Right ventricle myocardium inferior (tissue), 1 donor: ENCODE measurements around the gene BCL6B. TPM values are rescaled to one million over a fixed set of nuclear protein-coding genes. Genes with fewer than 3 reads are reported as not detected.
A peak's percentile ranks its signal among the peaks of the same experiment; 100 is the strongest.
"Not testable (repeated sequence)": the region's sequence is repeated elsewhere in the genome, so short reads cannot be mapped to it uniquely, and the experiment has no call there.

Experiments used
- ATAC-seq: fragments of 200-7000 bp; cut with Tn5 transposase; one replicate; pipeline ENCODE4 v1.9.1; 2020; ENCODE audit warnings: mild to moderate bottlenecking, moderate library complexity
- DNase-seq: peaks from one replicate; pipeline ENCODE4 v3.0.0; 2021; ENCODE audit errors: missing footprints
- intact Hi-C: fragments of 100-400 bp; cut with DNase I; formaldehyde crosslinking; loops from one replicate; pipeline ENCODE4 v1.11.0; 2022
- total RNA-seq: library from RNA; stranded (reverse); fragmentation: NEBNext Ultra II Directional; extraction: Animal tissue kit (Norgen Biotek cat#: 25700); gene quantifications from one replicate; pipeline ENCODE4 v1.2.1, GENCODE V29; 2021
- donor health status: DM: no; HTN: yes; CAD: no; lungs with severe emphysema.

Gene BCL6B
- total RNA-seq, 1 donor from 2014 or later = 14.0 TPM

DNA sequence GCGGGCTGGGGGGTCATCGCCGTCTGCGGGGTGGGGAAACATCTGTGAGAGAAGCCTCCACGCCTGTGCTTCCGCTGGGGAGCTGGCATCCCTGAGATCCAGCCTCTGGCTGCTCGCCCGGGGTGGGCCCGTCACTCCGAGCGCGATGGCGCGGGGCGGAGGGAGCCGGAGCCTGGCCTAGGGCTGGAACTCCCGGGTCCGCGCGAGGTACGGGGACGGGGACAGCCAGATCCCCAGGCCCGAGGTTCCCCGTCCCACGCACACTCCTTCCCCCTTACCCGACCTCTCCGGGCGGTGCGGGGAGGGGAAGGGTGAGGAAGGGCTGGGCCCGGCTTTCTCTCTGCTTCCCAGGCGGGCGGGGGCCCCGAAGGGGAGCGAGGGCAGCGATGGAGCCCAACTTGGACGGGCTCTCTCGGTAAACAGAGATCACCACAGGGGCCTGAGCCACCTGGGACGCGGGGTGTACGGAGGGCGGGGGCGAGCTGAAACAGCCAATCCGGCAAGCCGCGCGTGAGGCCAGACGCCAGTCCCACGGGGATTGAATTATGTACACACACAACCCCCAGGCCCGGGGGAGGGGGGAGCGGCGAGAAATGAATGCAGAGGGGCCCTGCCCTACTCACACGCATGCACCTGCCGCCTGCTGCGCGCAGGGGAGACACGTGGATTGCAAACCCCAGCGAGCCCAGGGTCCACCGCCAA is 20.8 kb downstream of the BCL6B start, which contains the start of gene SLC16A11:
Gene SLC16A11 (minus strand): TSS at position 596 of the 702 bp plus-strand sequence. CDS start 579 bp downstream, at position 17.
- peak; percentile 55 for ATAC-seq
- intact Hi-C loops = no loop called here
- peak; percentile 75 for DNase-seq

DNA sequence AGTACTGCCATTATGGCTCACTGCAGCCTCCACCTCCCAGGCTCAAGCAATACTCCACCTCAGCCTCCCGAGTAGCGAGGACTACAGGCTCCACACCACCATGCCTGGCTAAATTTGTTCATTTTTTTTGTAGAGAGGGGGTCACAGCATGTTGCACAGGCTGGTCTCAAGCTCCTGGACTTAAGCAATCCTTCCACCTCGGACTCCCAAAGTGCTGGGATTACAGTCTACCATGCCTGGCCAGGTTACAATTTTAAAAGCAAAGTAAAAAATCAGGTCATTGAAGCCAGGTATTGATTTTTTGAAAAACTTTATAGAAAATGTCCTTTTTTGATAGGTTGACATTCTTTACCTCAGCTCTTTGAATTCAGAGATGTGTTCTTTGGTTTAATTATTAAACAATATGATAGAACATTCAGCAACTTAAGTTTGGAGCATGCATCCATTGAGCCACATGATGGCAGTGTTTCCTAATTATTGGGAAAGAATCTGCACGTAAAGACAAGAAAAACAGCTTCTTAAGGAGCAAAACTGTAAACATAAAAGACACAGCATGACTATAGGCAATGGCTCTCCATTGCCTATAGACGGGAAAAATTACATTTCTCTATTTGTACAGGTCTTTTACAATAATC is 22.8 kb downstream of the BCL6B start:
- intact Hi-C loops = loop anchor here (1.0 to 2.0 kb wide), 2 partner anchors 91 to 131 kb away; no protein-coding TSS in a partner anchor
- peak; percentile 48 for ATAC-seq

DNA sequence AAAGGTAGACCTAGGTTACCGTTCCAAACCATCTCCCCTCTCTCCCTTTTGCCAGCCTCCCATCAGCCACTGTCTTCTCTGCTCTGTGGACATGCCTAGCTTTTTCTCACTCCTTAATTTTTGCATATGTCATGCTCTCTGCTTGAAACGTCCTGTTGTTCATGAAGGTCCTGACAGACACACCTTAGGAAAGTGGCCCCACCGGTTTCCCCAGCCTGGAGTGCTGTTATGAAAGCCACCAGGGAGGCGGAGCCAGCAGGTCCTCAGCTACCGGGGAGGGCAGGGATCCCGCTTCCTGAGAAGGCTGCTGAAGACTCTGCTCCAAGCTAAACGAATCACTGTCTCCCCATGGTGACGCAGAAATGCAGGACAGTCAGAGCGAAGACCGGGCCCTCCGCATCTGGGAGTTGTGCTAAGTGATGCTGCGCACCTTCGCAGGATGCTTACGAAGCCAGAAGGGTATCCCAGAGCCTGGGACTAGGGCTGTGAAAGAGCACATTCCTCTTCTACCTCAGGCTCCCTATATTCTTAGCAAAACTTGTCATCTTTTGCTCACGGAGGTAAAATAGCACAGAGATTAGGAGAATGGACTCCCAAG is 23.4 kb downstream of the BCL6B start:
- DNase-seq (no peak), ATAC-seq (no peak)
- intact Hi-C loops = loop anchor here (1.0 to 2.0 kb wide), 2 partner anchors 90 to 131 kb away; no protein-coding TSS in a partner anchor

More for the DNA sequence above, 22.8 kb downstream of the BCL6B start:
- no peak for DNase-seq

DNA sequence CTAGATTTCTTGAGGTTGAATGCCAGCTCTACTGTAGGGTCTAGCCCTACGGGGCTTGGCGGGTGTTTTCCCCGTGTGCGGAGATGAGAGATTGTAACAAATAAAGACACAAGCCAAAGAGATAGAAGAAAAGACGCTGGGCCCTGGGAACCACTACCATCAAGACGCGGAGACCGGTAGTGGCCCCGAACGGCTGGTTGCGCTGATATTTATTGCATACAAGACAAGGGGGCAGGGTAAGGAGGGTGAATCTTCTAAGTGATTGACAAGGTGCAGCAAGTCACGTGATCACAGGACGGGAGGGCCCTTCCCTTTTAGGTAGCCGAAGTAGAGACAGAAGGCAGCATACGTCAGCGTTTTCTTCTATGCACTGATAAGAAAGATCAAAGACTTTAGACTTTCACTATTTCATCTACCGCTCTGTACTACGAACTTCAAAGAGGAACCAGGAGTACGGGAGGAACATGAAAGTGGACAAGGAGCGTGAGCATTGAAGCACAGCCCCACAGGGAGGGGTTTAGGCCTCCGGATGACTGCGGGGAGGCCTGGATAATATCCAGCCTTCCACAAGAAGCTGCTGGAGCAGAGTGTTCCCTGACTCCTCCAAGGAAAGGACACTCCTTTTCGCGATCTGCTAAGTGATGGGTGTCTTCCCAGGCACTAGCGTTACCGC is 24.0 kb downstream of the BCL6B start:
- DNase-seq, ATAC-seq: not testable (repeated sequence)
- intact Hi-C loops = loop anchor here (1.0 to 2.0 kb wide), 2 partner anchors 89 to 130 kb away; no protein-coding TSS in a partner anchor

DNA sequence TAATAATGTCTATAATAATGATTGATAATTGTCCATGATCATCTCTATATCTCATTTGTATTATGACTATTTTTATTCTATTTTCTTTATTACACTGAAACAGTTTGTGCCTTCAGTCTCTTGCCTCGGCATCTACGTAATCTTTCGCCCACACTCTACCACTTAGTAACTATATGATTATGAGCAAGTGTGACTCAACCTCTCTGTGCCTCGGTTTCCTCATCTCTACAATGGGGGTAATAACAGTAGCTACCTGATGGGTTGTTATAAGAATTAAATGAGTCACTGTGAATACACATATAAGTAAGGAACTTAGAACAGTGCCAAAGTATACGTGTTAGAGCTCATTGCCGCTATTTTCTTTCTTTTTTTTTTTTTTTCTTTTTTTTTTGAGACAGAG is 24.7 kb downstream of the BCL6B start:
- DNase-seq (no peak), ATAC-seq (no peak)
- intact Hi-C loops = loop anchor here (2.0 kb wide), 1 partner anchor 129 kb away; no protein-coding TSS in a partner anchor

DNA sequence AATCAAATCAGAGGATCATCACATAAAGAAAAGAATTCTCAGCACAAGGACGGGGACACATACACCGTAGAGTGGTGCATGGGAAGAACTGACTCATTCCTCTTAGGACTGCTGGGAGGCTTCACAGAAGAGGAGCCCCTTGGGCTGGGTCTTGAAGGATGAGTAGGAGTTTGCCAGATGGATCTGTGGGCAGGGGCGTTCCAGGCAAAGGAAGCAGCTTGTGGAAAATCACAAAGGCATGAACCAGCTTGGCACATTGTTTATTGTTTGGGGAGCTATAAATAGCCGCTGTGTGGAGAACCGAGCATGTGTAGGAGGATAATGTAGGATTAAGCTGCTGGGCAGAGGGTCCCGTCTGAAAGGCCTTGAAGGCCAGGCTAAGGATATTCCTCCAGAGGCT is 26.1 kb downstream of the BCL6B start:
- ATAC-seq = no peak
- intact Hi-C loops = no loop called here
- DNase-seq = no peak

DNA sequence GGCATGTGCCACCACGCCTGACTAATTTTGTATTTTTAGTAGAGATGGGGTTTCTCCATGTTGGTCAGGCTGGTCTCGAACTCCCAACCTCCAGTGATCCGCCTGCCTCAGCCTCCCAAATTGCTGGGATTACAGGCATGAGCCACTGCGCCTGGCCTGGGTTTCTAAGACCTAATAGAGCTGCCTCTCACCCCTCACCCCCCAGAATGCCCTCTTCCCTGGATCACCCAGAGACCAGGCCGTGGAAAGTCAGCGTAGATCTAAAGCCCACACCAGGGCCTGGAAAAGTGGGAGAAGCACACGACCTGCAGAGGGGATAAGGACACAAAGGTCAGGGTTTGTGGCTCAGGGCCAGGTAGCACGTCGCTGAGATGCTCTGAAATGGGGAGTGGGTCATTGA is 27.7 kb downstream of the BCL6B start:
- ATAC-seq, intact Hi-C loops, DNase-seq: not testable (repeated sequence)

DNA sequence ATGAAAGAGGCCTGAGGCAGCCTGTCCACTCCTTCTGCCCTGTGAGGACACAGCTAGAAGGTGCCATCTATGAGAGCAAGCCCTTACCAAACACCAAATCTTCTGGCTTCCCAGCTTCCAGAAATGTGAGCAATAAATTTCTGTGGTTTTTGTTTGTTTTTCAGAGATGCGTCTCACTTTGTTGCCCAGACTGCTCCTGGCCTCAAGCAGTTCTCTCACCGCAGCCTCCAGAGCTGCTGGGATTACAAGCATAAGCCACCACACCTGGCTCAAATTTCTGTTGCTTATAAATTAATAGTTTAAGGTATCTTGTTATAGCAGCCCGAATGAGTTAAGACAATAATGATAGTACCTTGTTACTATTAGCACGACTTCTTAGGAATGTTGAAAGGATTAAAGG is 33.5 kb downstream of the BCL6B start:
- no peak for DNase-seq
- ATAC-seq = no peak
- intact Hi-C loops = no loop called here

DNA sequence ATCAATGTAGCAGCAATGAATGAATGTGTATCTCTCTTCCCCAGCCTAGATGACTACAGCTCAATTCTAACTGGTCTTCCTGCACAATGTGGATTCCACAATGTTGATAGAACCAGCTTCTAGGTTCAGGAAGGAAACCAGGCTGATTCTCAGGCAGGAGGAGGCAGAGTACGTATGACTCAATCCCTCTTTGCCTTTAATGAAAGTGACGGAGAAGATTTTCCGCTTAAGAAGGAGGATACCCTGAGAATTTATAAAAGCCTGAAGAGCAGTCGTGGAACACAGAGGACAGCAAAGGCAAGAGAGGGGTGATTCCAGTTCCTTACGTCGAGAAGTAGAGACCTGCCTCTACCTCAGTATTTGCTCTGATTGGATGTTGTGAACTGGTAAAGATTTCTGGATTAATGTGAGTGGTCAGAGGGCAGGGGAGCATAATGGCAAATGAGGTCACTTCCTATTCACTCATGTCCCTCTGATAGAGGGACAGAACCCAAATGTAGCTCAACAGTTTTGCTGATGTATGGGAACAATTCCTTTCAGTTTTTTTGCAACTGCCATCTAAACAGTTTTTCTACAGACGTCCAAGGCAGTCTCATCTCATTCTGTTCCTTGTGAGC is 36.1 kb downstream of the BCL6B start:
- DNase-seq (no peak), ATAC-seq (no peak)
- intact Hi-C loops = no loop called here

DNA sequence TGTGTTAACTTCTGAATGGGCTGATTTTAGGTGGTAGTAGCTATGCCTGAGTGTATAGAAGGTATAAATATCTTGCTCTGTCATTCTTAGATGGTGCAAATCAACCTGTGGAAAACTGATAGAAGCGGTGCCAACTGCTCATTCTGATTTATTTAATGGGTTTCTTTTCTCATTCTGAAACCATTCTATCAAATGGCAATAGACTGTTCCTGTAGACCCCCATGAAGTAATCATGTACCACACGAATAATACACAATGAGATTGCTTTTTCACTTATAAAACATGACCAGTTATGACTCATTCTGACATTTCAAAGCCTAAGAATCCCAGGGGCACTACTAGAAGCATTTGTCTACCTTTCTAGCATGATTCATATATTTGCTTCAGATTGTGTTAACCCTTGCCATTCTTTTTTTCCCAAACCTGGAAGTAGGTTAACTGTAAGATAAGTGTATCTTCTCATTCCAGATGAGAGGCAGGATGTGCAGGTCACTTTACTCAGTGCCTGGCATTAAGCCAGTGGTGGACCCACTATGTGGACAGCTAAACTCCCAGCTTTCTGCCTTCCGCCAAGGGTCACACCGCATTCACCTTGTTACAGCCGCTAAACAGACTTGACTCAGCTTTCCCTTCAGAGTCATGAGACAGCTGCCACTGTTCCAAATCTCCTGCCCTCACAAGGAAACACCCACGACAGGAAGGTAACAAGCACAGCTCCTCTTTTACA is 37.5 kb downstream of the BCL6B start:
- intact Hi-C loops = no loop called here
- DNase-seq (no peak), ATAC-seq (no peak)

DNA sequence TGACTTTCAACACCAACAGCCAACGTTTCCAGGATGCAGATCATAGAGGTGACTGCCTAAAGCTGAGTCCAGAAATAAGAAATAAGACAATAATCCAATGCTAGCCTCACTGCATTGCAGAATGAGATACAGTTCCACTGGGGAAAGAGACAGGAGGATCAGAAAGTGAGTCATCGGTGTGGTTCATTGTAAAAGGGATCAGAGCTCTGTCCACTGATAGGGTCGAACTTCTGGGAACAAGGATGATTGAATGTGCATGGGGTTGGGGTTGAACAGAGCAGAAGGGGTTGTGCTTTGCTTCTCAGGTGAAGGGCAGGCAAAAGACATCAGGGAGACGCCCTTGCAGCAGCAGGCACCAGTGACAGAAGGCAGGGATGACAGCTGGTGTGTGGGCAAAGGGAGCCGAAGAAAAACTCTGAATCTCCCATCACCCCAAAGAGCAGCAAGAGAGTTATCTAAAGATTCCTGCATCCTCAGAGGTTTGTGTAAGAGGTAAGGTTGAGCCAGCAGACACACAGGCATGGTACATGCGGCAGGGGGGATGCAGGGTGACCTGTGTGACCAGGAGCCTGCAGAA is 40.8 kb downstream of the BCL6B start:
- no peak for ATAC-seq
- intact Hi-C loops = no loop called here
- DNase-seq = no peak

DNA sequence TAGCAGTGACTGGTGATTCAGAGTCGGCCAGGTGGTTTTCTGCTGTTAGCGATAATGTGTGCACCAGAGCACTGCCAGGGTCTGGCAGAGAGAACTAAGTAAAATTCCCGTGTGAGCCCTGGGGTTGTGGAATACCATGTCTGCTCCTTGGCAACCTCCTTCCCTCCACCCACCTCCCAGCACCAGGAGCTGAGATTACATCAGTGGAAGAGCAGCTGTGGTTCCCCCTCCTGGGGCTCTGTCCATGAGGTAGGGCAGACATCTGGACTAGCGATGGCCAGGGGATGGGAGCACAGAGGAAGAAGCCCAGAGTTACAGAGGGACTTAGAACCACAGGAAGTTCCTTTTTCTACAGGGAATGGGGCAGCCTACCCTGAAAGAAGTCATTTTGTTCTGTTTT is 41.4 kb downstream of the BCL6B start:
- no peak for ATAC-seq

DNA sequence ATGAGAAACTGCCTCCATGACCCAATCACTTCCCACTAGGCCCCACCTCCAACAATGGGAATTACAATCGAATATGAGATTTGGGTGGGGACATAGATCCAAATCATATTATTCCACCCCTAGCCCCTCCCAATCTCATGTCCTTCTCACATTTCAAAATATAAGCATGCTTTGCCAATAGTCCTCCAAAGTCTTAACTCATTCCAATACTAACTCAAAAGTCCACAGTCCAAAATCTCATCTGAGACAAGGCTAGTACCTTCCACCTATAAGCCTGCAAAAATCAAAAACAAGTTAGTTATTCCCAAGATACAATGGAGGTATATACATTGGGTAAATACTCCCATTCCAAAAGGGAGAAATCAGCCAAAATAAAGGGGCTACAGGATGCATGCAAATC is 44.3 kb downstream of the BCL6B start:
- no peak for ATAC-seq
- intact Hi-C loops = no loop called here

More for the DNA sequence above, 41.4 kb downstream of the BCL6B start:
- intact Hi-C loops = no loop called here
- DNase-seq = no peak

DNA sequence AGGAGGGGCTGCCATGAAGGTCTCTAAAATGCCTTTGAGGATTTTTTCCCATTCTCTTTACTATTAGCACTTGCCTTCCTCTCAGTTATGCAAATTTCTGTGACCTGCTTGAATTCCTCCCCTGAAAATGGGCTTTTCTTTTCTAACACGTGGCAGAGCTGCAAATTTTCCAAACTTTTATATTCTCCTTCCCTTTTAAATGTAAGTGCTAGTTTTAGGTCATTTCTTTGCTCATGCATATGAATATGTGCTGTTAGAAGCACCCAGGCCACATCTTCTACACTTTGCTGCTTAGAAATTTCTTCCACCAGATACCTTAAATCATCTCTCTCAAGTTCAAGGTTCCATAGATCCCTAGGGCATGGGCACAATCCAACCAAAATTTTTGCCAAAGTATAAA is 45.4 kb downstream of the BCL6B start:
- ATAC-seq = no peak
- DNase-seq = no peak
- intact Hi-C loops = no loop called here

More for the DNA sequence above, 44.3 kb downstream of the BCL6B start:
- no peak for DNase-seq

DNA sequence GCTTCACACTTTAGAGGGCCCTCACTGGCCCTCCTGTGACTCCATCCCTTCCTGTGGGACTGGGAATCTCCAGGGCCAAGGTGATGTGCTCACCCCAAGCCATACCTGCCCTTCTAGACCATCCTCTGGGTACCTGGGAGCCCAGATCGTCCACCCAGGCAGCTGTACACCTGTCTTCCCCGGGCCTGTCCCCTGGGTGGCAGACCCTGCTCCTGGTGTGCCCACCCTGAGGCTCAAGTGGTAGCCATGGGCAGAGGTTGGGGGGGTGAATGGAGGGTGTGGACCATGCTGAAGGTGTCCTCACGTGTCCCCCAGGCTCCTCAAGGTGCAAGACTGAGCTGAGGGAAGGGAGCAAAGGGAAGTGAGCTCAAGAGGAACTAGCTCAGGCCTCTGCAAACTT is 47.9 kb downstream of the BCL6B start:
- DNase-seq (no peak), ATAC-seq (no peak)
- intact Hi-C loops = no loop called here

DNA sequence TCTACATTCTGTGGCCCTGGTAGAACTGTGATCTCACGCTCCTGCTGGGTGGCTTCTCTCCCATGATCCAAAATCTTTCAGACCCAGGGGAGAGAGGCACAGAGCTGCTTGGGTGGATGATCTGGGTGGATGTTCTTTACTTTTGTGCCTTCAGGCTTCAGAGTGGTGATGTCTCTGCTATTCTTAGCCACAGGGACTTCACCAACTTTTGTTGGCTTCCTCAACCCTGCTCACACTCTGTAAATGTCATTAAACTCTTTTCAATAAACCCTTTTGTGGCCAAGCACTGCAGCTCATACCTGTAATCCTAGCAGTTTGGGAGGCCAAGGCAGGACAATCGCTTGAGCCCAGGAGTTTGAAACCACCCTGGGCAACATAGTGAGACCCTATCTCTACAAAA is 49.6 kb downstream of the BCL6B start:
- ATAC-seq (no peak), DNase-seq (no peak)
- intact Hi-C loops = no loop called here

DNA sequence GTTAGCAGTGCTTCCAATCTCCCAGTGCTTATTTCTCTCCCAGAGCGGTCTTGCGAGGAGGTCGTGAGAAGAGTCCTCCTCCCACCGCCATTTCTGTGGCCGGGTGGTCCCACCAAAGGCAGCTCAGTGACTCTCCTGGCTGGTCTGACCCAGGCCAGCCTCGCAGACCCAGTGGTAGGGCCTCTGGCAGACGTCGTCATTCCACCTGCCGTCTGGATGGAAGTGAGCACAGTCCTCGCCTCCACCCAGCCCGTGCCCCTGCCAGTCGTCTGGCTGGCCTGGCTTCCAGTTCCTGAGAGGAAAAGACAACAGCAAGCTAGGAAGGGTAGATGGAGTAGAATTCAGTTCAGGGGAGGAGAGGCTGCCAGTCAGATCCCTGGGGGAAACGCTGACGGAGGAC is 52.1 kb downstream of the BCL6B start:
- intact Hi-C loops = no loop called here
- ATAC-seq (no peak), DNase-seq (no peak)
